HG02588 (cell line): ENCODE results near the gene GNAL.

Experiments
- ATAC-seq: cut with Tn5 transposase; IDR thresholded peaks from one replicate; pipeline ENCODE4 v1.9.1; 2021; ENCODE audit warnings: mild to moderate bottlenecking, moderate library complexity; ENCODE audit not compliant: unreplicated experiment

Gene GNAL

DNA sequence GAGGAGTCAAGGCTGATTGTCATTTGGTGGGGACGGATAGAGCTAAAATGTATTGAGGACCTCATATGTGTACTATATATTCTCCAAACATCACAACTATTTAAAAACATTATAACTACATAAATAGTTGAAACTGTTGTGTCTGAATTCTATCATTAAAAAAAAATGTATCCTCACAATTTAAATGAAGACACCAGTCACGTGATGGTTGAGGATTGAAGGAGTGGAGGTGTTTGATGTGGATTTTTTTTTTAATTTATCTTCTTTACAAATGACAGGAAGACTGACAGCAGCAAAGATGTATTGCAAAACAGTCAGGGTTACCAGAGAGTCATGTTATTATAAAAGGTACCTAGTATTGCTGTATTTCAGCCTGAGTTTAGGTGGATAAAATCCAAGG, 30.0 kb downstream of the GNAL start:
- ATAC-seq: no peak

DNA sequence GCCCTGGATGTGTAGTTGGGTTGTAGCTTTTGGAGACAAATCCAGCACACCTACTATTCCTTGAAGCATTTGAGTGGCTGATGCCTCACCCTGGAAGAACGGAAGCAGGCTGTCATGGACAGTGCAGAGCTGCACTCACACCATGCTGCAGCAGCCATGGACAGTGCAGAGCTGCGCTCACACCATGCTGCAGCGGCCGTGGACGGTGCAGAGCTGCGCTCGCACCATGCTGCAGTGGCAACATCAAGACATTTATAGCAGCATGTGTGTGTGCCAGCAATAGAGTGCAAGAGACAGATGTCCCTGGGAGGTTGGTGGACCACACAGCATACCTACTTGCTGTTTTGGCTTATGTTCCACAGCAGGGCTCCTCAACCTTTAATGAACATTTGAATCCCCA, 30.6 kb downstream of the GNAL start:
- no peak for ATAC-seq

DNA sequence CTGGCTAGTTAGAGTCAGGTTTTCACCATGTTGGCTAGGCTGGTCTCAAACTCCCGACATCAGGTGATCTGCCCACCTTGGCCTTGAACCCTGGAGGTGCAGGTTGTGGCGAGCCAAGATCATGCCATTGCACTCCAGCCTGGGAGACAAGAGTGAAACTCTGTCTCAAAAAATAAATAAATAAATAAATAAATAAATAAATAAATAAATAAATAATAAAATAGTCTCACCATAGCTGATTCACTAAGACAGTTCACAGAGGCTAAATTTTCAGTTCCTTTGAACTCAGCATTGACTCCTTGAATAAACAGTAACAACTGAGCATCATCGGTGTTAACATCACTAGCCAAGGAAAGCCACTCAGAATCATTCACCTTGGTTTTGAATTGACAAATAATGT, 32.7 kb downstream of the GNAL start:
- ATAC-seq: no peak

DNA sequence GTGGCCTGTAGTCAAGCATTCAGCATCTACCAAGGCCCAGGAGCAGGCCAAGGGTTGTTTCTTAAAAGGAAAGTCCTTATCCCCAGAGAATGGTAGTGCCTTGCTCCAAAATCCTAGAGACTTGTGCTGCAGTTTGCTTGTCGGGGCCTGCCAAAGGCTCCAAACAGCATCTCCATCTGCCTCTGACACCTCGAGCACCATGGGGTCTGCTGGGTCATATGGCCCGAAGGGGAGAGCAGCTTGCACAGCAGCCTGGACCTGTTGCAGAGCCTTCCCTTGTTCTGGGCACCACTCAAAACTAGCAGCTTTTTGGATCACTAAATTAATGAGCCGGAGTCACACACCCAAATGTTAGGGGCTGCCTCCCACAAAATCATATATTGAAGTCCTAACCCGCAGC, 35.7 kb downstream of the GNAL start:
- ATAC-seq: no peak

DNA sequence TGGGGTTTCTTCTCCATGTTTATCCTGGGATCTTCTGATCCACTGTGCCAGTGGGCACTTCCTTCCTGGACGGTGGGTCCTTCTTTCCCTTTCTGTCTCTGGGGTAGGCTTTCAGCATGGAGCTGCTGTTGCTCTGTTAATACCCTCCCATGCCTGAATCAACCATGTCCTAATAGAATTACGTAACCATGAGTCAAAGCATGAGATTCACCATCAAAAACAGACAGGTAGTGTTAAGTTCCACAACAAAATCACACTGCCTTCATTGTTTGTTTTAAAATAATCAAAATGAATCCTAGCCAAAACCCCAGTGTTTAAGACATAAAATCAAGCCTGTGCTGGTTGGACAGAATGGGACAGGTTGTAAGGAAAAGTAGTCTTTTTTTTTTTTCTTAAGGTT, 37.5 kb downstream of the GNAL start:
- no peak for ATAC-seq

DNA sequence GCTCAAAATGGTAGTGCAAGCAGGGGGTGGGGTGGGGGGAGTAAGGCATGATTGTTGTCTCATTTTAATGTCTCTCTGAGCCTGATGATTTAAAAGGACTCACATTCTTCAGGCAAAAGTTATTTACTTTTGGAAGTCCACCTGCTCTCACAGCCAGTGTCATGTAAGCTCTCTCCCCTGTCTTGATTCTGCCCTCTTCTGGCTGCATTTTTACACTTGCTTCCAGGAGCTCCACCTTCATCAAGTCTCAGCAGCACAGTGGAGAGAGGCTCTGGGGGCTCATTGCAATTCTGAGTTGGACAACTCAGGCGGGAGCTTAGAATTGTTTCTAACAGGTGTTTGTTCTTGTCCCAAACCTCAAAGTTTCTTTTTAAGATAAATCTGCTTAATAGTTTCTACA, 39.2 kb downstream of the GNAL start:
- ATAC-seq: no peak

DNA sequence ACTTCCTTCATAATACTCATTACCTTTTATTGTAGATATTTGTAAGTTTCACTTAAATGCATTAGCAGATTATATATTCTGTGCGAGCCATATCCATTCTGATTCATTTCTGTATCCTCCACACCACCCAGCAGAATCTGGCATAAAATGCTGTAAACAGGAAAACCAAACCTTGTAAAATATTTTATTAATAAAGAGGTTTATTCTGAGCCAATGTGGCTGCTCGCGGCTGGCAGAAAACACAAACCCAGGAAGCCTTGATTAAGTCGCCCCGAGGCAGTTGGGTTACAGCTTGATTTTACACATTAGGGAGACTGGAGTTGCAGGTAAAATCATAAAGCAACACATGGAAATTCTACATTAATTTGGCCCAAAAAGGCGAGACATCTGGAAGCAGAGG, 40.5 kb downstream of the GNAL start:
- ATAC-seq: no peak

DNA sequence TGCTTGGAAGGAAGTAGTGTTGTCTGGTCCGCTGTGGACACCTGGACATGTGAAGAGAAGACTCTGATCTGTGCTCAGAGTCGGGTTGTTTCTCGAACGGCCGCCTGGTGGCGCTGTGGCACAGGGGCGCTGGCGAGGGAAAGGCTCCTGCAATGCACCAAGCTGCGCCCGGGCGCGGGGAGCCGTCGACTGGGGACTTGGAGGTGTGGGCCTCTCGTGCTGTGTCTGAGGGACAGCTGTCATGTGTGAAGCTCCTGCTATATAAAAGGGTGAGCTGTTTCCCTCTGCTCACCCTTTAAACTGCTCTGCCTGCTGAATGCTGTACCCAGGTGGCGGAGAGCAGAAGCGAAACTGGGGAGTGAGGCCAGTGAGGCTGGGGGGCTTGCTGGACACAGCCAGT, 44.0 kb downstream of the GNAL start:
- ATAC-seq: no peak

DNA sequence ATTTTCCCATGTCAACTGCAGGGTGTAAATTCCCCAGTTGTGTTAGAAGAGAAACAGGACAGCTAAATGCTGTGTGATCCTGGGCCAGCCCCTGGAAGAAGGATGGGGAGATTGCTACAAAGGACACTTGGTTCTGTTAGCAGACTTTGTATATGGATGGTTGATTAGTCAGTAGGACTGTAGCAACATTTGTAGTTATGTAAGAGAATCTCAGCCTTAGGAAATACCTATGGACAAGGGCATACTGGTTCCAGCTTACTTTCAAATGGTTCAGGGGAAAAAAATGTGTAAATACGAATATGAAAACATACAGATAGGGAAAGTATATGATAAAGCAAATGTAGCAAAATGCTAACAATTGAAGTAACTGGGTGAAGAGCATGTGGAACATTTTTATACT, 47.6 kb downstream of the GNAL start:
- ATAC-seq: no peak

DNA sequence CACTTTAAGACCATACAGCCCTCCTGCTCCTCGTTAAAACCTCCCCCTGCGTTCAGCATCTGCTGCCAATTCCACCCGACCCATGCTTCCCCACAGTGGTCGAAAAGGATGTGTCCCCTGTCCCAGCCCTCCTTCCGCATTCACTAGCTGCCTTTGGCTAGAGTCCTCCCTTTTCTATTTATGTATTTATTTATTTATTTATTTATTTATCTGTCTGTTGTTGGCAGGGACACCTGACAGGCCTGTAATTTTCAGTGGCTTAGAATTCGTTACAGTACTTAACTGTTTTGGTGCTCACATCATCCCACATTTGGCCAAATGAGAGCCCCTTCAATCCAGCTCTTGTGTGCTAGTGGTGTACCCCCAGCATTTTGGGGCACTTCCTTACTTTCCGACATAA, 50.8 kb downstream of the GNAL start:
- no peak for ATAC-seq

DNA sequence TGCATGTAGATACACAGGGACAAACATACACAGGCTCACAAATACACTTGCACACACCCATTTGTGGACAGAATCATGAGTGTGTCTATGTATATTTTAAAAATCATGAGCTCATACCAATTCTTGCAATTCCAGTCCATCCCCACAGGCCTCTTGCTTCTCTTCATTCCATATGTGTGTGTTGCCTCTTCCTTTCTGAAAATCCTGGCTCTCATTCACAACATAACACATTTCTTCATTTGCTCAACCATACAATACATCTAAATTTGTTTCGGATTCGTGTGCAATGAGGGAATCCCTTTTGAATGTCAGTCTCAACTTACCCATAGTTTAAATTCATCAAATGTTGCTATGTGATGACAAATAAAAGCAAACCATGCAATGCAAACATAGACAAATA, 51.4 kb downstream of the GNAL start:
- no peak for ATAC-seq

DNA sequence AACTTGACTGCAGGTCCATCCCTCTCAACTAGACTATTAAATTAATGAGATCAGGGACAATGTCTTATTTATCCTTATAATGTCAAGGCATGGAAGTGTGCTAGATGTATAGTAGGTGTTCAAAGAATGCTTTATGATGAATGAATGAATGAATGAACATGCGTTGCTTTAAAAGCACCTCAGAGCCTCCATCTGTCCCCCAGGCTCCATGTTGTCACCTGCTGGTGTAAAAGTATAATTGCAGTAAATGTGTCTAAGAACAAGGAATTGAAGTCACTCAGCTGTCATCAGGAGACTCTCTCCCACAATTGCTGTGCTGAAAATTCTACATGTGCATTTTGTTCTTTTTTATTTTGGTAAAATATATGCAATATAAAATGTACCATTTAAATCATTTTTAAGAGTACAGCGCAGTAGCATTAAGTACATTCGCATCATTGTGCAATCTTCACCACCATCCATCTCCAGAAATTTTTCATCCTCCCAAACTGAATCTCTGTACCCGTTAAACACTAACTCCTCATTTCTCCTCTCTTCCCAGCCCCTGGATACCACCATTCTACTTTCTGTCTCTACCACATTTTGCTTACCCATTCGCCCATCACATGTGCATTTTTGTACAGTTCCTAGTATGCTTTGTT, 52.6 kb downstream of the GNAL start:
- no peak for ATAC-seq

DNA sequence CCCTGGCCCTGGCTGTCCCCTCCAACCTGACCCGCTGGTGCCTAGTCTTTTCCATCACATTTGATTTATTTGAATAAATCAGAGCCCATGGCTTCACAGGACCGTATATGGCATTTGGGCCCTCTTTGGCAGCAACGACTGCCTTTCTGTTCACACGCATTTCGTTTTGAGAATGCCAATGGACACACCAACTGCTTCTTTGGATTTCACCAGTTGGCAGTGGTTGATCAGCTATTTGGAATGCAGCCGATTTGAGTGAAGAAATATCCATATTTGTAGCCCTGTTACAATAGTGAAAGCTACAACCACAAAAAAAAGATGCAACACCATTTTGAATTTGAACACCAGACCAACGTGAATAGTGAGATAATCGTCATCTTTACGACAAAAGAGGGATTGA, 56.5 kb downstream of the GNAL start:
- ATAC-seq: no peak

DNA sequence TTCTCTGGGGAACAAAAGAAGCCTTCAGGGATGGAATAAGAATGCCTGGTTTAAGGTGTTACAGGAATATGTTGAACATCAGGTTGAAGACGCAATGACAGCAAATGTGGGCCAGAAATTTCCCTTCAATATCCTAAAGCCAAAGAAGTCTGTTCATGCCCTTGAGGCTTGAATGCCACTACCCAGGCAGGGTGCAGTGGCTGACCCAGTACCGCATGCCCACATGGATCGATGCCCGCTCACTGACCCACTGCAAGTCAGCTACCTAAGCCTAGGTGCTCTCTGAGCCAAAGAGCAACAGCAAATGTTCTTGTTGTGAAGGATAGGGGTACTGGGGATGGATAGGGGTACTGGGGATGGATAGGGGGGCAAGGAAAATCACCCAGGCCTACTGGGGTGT, 58.2 kb downstream of the GNAL start:
- ATAC-seq: no peak

DNA sequence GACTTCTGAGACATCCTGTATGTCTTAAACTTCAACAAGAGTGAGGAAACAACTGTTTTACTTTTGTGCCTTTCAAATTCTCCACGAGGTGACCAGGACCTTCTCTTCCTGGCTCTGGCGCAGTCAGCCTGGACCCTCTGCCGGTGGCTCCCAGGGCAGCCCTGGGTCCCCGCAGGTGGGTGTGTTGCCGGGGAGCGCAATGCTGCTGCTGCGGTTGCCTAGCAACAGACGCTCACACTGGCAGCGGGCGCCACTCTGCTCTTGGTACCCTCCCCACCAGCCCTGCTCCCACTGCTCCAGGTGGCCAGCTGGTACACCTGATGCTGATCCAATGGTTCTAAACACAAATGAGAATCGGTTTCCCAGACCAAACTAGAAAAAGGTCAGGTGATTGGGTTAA, 58.7 kb downstream of the GNAL start:
- no peak for ATAC-seq

DNA sequence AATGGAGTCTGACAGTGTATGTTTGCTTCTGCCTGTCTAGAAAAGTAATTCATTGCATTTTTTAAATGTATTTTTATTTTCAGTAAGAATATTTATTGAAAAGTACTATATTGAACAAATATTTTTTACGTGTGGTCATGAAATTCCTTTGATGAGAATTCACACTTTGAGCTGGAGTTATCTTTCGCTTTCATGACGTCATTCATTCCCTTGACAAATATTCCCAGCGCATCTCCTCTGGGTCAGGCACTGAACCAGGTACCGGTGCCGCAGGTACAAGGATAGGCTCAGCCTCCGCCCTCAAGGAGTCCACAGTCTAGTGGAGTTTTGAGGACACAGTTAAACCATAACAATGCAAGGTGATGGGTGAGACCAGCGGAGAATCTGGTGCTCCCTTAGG, 60.2 kb downstream of the GNAL start:
- ATAC-seq: no peak

DNA sequence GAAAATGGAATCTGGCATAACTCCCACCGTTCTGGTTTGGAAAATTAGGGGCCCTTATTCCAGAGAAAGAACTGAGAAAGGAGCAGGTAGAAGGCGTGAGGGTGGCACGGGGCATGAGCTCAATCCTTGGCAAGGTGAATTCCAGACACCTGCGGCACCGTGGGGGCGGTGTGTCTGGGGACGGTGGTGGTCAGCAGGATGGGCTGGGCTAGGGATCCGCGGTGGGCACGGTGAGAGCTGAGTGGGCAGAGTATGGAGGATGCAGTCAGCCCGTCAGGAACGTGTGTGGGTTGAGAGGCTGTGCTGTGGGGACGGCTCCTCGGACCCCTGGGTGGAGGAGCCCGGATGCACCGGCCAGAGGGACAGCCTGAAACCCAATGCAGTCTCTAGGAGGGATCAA, 61.1 kb downstream of the GNAL start:
- no peak for ATAC-seq

DNA sequence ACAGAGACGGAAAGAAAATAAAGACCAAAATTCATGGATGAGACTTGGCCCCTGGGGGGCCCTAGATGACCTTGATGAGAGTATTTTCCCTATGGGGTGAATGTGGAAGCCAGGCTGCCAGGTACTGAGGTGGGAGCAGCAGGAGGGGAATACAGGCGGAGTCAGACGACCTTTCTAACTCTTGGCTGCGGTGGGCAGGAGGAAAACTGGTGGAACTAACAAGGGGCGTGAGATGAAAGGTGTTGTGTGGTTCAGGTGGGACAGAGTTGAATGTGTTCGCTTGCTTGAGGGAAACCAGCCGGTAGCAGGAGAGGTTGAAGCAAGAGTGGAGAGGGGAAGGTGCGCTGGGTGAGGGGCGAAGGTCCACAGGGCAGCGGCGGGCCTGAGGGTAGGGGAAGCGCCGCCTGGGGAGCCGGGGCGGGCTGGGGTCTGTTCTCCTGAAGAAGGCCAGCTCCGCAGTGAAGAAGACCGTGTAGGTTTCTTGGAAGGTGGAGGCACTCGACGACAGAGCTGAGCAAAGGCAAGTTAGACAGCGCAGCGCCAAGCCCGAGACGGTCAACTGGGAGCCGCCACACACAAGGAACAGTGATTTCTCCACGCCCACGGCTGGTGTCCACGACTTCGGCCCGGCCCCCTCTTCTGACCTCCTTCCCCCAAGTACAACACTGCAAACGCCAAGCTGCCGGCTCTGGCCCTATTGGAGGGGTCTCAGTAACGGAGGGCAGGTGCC, 61.7 kb downstream of the GNAL start:
- ATAC-seq: no peak

DNA sequence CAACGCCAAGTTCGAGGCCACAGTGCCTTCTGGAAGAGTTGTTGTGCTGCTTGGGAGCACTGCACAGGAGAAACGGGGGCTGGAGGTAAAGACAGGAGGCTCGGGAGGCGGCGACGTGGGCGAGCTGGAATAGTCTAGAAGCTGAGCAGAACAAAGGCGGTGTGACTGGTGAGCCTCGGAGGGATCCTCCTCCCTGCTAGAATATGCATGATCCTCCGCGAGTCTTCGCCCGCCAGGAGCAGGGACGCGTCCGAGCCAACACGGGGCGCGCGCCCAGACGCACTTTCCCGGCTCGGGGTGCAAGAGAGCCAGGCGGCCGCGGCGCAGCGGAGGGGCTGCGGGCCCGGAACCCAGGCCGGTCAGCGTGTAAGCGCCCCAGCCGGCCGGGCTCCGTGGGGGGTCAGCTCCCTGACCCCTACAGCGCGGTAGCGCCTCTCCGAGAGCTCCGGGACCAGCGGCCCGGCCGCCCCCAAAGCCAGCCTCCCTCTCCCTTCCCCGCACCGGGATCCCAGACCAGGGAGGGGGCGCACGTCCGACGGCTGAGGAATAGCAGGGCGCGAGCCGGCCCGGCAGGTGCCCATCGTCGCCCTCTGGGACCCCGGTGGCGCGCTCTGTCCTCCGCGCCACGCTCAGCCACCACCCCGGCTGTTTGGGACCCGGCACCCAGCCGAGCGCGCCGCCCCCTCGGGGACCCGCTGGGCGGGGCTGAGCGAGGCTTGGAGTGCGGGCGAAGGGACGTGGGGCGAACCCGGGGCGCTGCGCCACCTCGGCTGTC, 62.5 kb downstream of the GNAL start:
- no peak for ATAC-seq

DNA sequence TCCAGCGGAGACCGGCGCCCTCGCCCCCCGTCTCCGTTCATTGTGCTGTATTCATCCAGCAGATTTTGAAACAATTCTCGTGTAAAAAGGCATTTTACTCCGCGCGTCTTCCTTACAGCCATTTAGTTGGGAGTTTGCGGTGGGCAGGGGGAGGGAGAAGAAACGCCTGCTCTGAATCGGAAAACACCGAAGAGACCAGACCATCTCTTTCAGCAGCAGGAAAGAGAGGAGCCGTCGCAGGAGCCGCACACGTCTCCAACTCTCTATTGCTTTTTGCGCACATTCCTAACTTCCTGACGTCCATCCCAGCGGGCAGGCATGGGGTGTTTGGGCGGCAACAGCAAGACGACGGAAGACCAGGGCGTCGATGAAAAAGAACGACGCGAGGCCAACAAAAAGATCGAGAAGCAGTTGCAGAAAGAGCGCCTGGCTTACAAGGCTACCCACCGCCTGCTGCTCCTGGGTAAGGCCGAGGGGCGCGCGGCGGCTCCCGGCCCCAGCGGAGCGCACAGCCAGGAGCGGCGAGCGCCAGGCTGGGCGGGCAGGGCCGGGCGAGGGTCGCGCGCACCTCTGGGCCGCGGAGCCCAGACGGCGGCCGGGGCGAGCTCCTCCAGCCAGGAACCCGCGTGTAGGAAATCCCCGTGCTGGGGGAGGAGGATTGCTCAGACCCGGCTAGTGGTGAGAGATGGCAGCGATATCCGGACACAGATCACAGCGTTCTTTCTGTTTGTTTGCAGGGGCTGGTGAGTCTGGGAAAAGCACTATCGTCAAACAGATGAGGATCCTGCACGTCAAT, 63.2 kb downstream of the GNAL start:
- no peak for ATAC-seq

DNA sequence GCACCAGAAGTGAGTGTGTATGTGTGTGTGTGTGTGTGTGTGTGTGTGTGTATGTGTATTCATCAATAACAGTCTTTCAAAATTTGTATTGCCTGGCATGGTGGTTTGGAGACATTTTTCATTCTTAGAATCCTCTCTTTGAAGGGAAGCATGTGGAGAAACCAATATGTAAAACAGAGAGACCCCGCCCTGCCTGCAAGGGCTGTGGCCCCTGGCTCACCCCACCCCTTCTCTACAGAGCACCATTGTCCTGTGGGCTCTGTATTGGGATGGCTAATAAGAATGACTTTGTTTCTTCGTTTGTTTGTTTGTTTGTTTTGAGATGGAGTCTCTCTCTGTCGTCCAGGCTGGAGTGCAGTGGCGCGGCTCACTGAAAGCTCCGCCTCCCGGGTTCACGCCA, 65.9 kb downstream of the GNAL start:
- no peak for ATAC-seq
